Measurements from ENCODE around the gene CD300E. TPM values are rescaled to one million over a fixed set of nuclear protein-coding genes. Genes with fewer than 3 reads are reported as not detected.

The CD300E gene
- total RNA-seq, 1 experiment from 2014 or later, result not detected

- no peak for TF ChIP-seq EZH2 (IDR thresholded peaks at IDR 0.05; ENCODE audit: borderline replicate concordance, low read depth, low read length, poor library complexity, severe bottlenecking)
- no peak for TF ChIP-seq CTCF (conservative IDR thresholded peaks at IDR 0.05; ENCODE audit: low read depth, low read length)
- ChIA-PET CTCF (no interaction called here), POLR2A (ENCODE audit: low non-redundant PET) (no interaction called here)
- H3K36me3 ChIP-seq (ENCODE audit: insufficient read depth, low read length, poor library complexity, severe bottlenecking), result no peaks in the 10 kb centered on the region
- H3K4me3 ChIP-seq (ENCODE audit: low read depth, low read length, poor library complexity, severe bottlenecking), result no peak overlapping the region
- no peaks in the 10 kb centered on the region for H3K4me1 ChIP-seq (ENCODE audit: insufficient read depth, low read length, poor library complexity, severe bottlenecking)
- intact Hi-C loops (cut with micrococcal nuclease; ENCODE audit: unreplicated experiment), result no loop called here
- no TSS peak for BruUV-seq (replicated peaks)
- H3K9me3 ChIP-seq (ENCODE audit: low read depth, low read length, poor library complexity, severe bottlenecking), result no peaks in the 10 kb centered on the region
- no peak overlapping the region for H3K27ac ChIP-seq (ENCODE audit: low read depth, low read length, poor library complexity, severe bottlenecking)
- peaks cover 28% of the 10 kb centered on the region for H3K27me3 ChIP-seq (replicated peaks; ENCODE audit: insufficient read depth, low read depth, low read length, poor library complexity)
- no peak for DNase-seq (ENCODE audit: low spot score)
Measured at GRCh38 chr17:74599023-74599399, 24.5 kb downstream of the CD300E start.

GRCh38 chr17:74598346-74599022, 25.1 kb downstream of the CD300E start:
- no peak for TF ChIP-seq EZH2 (IDR thresholded peaks at IDR 0.05; ENCODE audit: borderline replicate concordance, low read depth, low read length, poor library complexity, severe bottlenecking)
- no peak for TF ChIP-seq CTCF (conservative IDR thresholded peaks at IDR 0.05; ENCODE audit: low read depth, low read length)
- intact Hi-C loops (cut with micrococcal nuclease; ENCODE audit: unreplicated experiment), result no loop called here
- CTCF ChIA-PET, result no interaction called here
- Histone ChIP-seq H3K9me3 (ENCODE audit: low read depth, low read length, poor library complexity, severe bottlenecking) (no peaks in the 10 kb centered on the region), H3K4me3 (ENCODE audit: low read depth, low read length, poor library complexity, severe bottlenecking) (no peak overlapping the region), H3K4me1 (ENCODE audit: insufficient read depth, low read length, poor library complexity, severe bottlenecking) (no peaks in the 10 kb centered on the region), H3K27me3 (replicated peaks; ENCODE audit: insufficient read depth, low read depth, low read length, poor library complexity) (peaks cover 23% of the 10 kb centered on the region), H3K27ac (ENCODE audit: low read depth, low read length, poor library complexity, severe bottlenecking) (no peak overlapping the region), H3K36me3 (ENCODE audit: insufficient read depth, low read length, poor library complexity, severe bottlenecking) (no peaks in the 10 kb centered on the region)
- POLR2A ChIA-PET (ENCODE audit: low non-redundant PET), result no interaction called here
- no peak for DNase-seq (ENCODE audit: low spot score)
- no TSS peak for BruUV-seq (replicated peaks)

- H3K27me3 ChIP-seq (replicated peaks; ENCODE audit: insufficient read depth, low read depth, low read length, poor library complexity), result peaks cover 15% of the 10 kb centered on the region
- H3K9me3 ChIP-seq (ENCODE audit: low read depth, low read length, poor library complexity, severe bottlenecking), result no peaks in the 10 kb centered on the region
- BruUV-seq (replicated peaks), result no TSS peak
- DNase-seq (ENCODE audit: low spot score), result no peak
- intact Hi-C loops (cut with micrococcal nuclease; ENCODE audit: unreplicated experiment), result no loop called here
- POLR2A ChIA-PET (ENCODE audit: low non-redundant PET), result no interaction called here
- H3K4me1 ChIP-seq (ENCODE audit: insufficient read depth, low read length, poor library complexity, severe bottlenecking), result no peaks in the 10 kb centered on the region
- TF ChIP-seq EZH2 (IDR thresholded peaks at IDR 0.05; ENCODE audit: borderline replicate concordance, low read depth, low read length, poor library complexity, severe bottlenecking) (no peak), CTCF (conservative IDR thresholded peaks at IDR 0.05; ENCODE audit: low read depth, low read length) (no peak)
- no peak overlapping the region for H3K4me3 ChIP-seq (ENCODE audit: low read depth, low read length, poor library complexity, severe bottlenecking)
- CTCF ChIA-PET, result no interaction called here
- no peak overlapping the region for H3K27ac ChIP-seq (ENCODE audit: low read depth, low read length, poor library complexity, severe bottlenecking)
- no peaks in the 10 kb centered on the region for H3K36me3 ChIP-seq (ENCODE audit: insufficient read depth, low read length, poor library complexity, severe bottlenecking)
Measured at GRCh38 chr17:74597069-74597790, 26.3 kb downstream of the CD300E start.

All from A673 (cell line).